Liver (tissue), 3 donors: ENCODE data around the gene METTL23.

Experiments
- CTCF ChIP-seq: fragments of 150-350 bp; IDR thresholded peaks from 2 replicates; pipeline ENCODE4 v1.5.1; 2017; ENCODE audit warnings: improper control_type of control experiment, low read depth, low read length; ENCODE audit not compliant: missing input control
- EGR1 ChIP-seq, 2 donors: IDR thresholded peaks; 2 replicates each; pipeline ENCODE4 v1.6.1; 2016 to 2018; ENCODE audit warnings: antibody characterized with exemption in 2 of 2, low read depth in 2 of 2
- GABPA ChIP-seq, 2 donors: IDR thresholded peaks in 1 of 2; conservative IDR thresholded peaks in 1 of 2; 2 replicates each; pipeline ENCODE4 v1.6.1; 2016; ENCODE audit warnings: antibody characterized with exemption in 2 of 2, mild to moderate bottlenecking in 1 of 2, moderate library complexity in 1 of 2
- HNF4A ChIP-seq, 2 donors: conservative IDR thresholded peaks; 2 replicates each; pipeline ENCODE4 v1.6.1; 2016; ENCODE audit warnings: antibody characterized with exemption in 2 of 2, mild to moderate bottlenecking in 2 of 2
- JUND ChIP-seq, 2 donors: IDR thresholded peaks; 2 replicates each; pipeline ENCODE4 v1.6.1; 2016; ENCODE audit warnings: antibody characterized with exemption in 2 of 2
- MAX ChIP-seq: IDR thresholded peaks from 2 replicates; pipeline ENCODE4 v1.6.1; 2016; ENCODE audit warnings: antibody characterized with exemption
- NR2F2 ChIP-seq: IDR thresholded peaks from 2 replicates; pipeline ENCODE4 v1.6.1; 2016; ENCODE audit warnings: antibody characterized with exemption
- REST ChIP-seq: IDR thresholded peaks from 2 replicates; pipeline ENCODE4 v1.6.1; 2016; ENCODE audit warnings: antibody characterized with exemption, mild to moderate bottlenecking
- SP1 ChIP-seq: IDR thresholded peaks from 2 replicates; pipeline ENCODE4 v1.6.1; 2018; ENCODE audit warnings: antibody characterized with exemption, mild to moderate bottlenecking
- TAF1 ChIP-seq: conservative IDR thresholded peaks from 2 replicates; pipeline ENCODE4 v1.6.1; 2016; ENCODE audit warnings: antibody characterized with exemption, mild to moderate bottlenecking
- YY1 ChIP-seq: IDR thresholded peaks from 2 replicates; pipeline ENCODE4 v1.6.1; 2016; ENCODE audit warnings: antibody characterized with exemption, mild to moderate bottlenecking
- ZBTB33 ChIP-seq: IDR thresholded peaks from 2 replicates; pipeline ENCODE4 v1.6.1; 2016; ENCODE audit warnings: antibody characterized with exemption
- donor health status: healthy.
- donor health status: healthy.

- TF ChIP-seq CTCF (no peak), MAX (no peak), GABPA (IDR thresholded peaks at IDR 0.05 in 1 of 2, conservative IDR thresholded peaks at IDR 0.05 in 1 of 2) (no peak), REST (no peak), HNF4A (conservative IDR thresholded peaks at IDR 0.05) (peak; percentile 11 to 37), TAF1 (no peak), SP1 (no peak), ZBTB33 (no peak), EGR1 (IDR thresholded peaks at IDR 0.05; ENCODE audit: low read depth in 2 of 2) (no peak), JUND (IDR thresholded peaks at IDR 0.05) (no peak), YY1 (no peak), NR2F2 (no peak)
These were observed 10.3 kb upstream of the METTL23 start for GRCh38 chr17:76716146-76716838.
